ENCODE results near the gene KLK15. TPM values are rescaled to one million over a fixed set of nuclear protein-coding genes. Genes with fewer than 3 reads are reported as not detected.
"Not testable (repeated sequence)": the region's sequence is repeated elsewhere in the genome, so short reads cannot be mapped to it uniquely, and the experiment has no call there.

KLK15 gene
- total RNA-seq, 1 donor from 2014 or later: not detected

- no peaks in the 10 kb centered on the region for H3K4me1 ChIP-seq (ENCODE audit: insufficient read depth, low read length)
- no peaks in the 10 kb centered on the region for H3K9me3 ChIP-seq (ENCODE audit: insufficient read depth, low read depth, low read length)
- no peak overlapping the region for H3K9ac ChIP-seq (ENCODE audit: low read length)
- Mint-ChIP-seq H3K4me1 (ENCODE audit: low read depth, unreplicated experiment) (no peaks in the 10 kb centered on the region), H3K36me3 (ENCODE audit: low read depth, unreplicated experiment) (no peaks in the 10 kb centered on the region), H3K4me3 (ENCODE audit: unreplicated experiment) (no peak overlapping the region), H3K27me3 (ENCODE audit: low read depth, unreplicated experiment) (peaks cover 4% of the 10 kb centered on the region), H3K9me3 (ENCODE audit: unreplicated experiment) (peaks cover 2% of the 10 kb centered on the region), H3K27ac (ENCODE audit: unreplicated experiment) (no peak overlapping the region)
- FAIRE-seq (no peak), DNase-seq (ENCODE audit: low read depth) (no peak)
- TF ChIP-seq CTCF (IDR thresholded peaks at IDR 0.05; ENCODE audit: insufficient read depth, low read depth, low read length) (no peak), EZH2 (IDR thresholded peaks at IDR 0.05; ENCODE audit: insufficient read depth, low read length) (no peak)
- peaks cover 14% of the 10 kb centered on the region for H3K27me3 ChIP-seq (ENCODE audit: insufficient read depth, low read length)
- H3K36me3 ChIP-seq (ENCODE audit: insufficient read depth, low read length): no peaks in the 10 kb centered on the region
- no peak overlapping the region for H2AFZ ChIP-seq (ENCODE audit: low read depth, low read length)
- H3K79me2 ChIP-seq (ENCODE audit: insufficient read depth, low read length): no peaks in the 10 kb centered on the region
- H3K4me2 ChIP-seq (ENCODE audit: low read length): no peak overlapping the region
- H4K20me1 ChIP-seq (ENCODE audit: insufficient read depth, low read length): no peaks in the 10 kb centered on the region
- H3K27ac ChIP-seq (ENCODE audit: low read depth, low read length): no peak overlapping the region
- H3K4me3 ChIP-seq (ENCODE audit: insufficient read depth, low read depth, low read length): no peak overlapping the region
Observed at GRCh38 chr19:50784710-50785109, 48.7 kb downstream of the KLK15 start.

GRCh38 chr19:50783848-50784152 lies 49.6 kb downstream of the KLK15 start:
- not testable (repeated sequence) for H3K4me2 ChIP-seq (ENCODE audit: low read length); H3K4me3 Mint-ChIP-seq (ENCODE audit: unreplicated experiment); FAIRE-seq; H3K36me3 ChIP-seq (ENCODE audit: insufficient read depth, low read length); H2AFZ ChIP-seq (ENCODE audit: low read depth, low read length); H3K27me3 Mint-ChIP-seq (ENCODE audit: low read depth, unreplicated experiment); H3K79me2 ChIP-seq (ENCODE audit: insufficient read depth, low read length); H3K4me1 Mint-ChIP-seq (ENCODE audit: low read depth, unreplicated experiment); DNase-seq (ENCODE audit: low read depth); H3K27ac Mint-ChIP-seq (ENCODE audit: unreplicated experiment); H3K9me3 ChIP-seq (ENCODE audit: insufficient read depth, low read depth, low read length); H3K9me3 Mint-ChIP-seq (ENCODE audit: unreplicated experiment); H3K9ac ChIP-seq (ENCODE audit: low read length); H4K20me1 ChIP-seq (ENCODE audit: insufficient read depth, low read length); H3K4me3 ChIP-seq (ENCODE audit: insufficient read depth, low read depth, low read length); H3K27ac ChIP-seq (ENCODE audit: low read depth, low read length); H3K36me3 Mint-ChIP-seq (ENCODE audit: low read depth, unreplicated experiment); H3K4me1 ChIP-seq (ENCODE audit: insufficient read depth, low read length)
- peaks cover 23% of the 10 kb centered on the region for H3K27me3 ChIP-seq (ENCODE audit: insufficient read depth, low read length)

- H3K36me3 Mint-ChIP-seq (ENCODE audit: low read depth, unreplicated experiment): no peaks in the 10 kb centered on the region
- peaks cover 12% of the 10 kb centered on the region for H3K9me3 Mint-ChIP-seq (ENCODE audit: unreplicated experiment)
- Histone ChIP-seq H4K20me1 (ENCODE audit: insufficient read depth, low read length) (no peaks in the 10 kb centered on the region), H2AFZ (ENCODE audit: low read depth, low read length) (no peak overlapping the region), H3K9ac (ENCODE audit: low read length) (no peak overlapping the region), H3K4me2 (ENCODE audit: low read length) (no peak overlapping the region), H3K4me3 (ENCODE audit: insufficient read depth, low read depth, low read length) (no peak overlapping the region), H3K9me3 (ENCODE audit: insufficient read depth, low read depth, low read length) (no peaks in the 10 kb centered on the region), H3K27ac (ENCODE audit: low read depth, low read length) (no peak overlapping the region), H3K79me2 (ENCODE audit: insufficient read depth, low read length) (no peaks in the 10 kb centered on the region), H3K36me3 (ENCODE audit: insufficient read depth, low read length) (no peaks in the 10 kb centered on the region), H3K27me3 (ENCODE audit: insufficient read depth, low read length) (peaks cover 31% of the 10 kb centered on the region), H3K4me1 (ENCODE audit: insufficient read depth, low read length) (no peaks in the 10 kb centered on the region)
- no peaks in the 10 kb centered on the region for H3K27me3 Mint-ChIP-seq (ENCODE audit: low read depth, unreplicated experiment)
- FAIRE-seq (no peak), DNase-seq (ENCODE audit: low read depth) (no peak)
- no peaks in the 10 kb centered on the region for H3K4me1 Mint-ChIP-seq (ENCODE audit: low read depth, unreplicated experiment)
- TF ChIP-seq CTCF (IDR thresholded peaks at IDR 0.05; ENCODE audit: insufficient read depth, low read depth, low read length) (no peak), EZH2 (IDR thresholded peaks at IDR 0.05; ENCODE audit: insufficient read depth, low read length) (no peak)
- H3K27ac Mint-ChIP-seq (ENCODE audit: unreplicated experiment): no peak overlapping the region
- H3K4me3 Mint-ChIP-seq (ENCODE audit: unreplicated experiment): no peak overlapping the region
Observed at GRCh38 chr19:50780753-50781435, 52.5 kb downstream of the KLK15 start.

Data from astrocyte (in vitro differentiated cells and primary cell).